Brain microvascular endothelial cell (primary cell): ENCODE data around the gene RAPGEF2.
"Not testable (repeated sequence)": the region's sequence is repeated elsewhere in the genome, so short reads cannot be mapped to it uniquely, and the experiment has no call there.

Experiments
- DNase-seq: peaks from one replicate; pipeline ENCODE4 v3.0.0-alpha.2; 2020
- H3K27ac ChIP-seq: fragments of 250-450 bp; sonication (Bioruptor Pico); 2 replicates; pipeline ENCODE4 v1.5.1; 2020; ENCODE audit warnings: mild to moderate bottlenecking, moderate library complexity
- H3K27me3 ChIP-seq: fragments of 250-450 bp; sonication (Bioruptor Pico); replicated peaks from 2 replicates; pipeline ENCODE4 v1.5.1; 2020; ENCODE audit warnings: mild to moderate bottlenecking
- H3K36me3 ChIP-seq: fragments of 250-450 bp; sonication (Bioruptor Pico); replicated peaks from 2 replicates; pipeline ENCODE4 v1.5.1; 2020; ENCODE audit warnings: mild to moderate bottlenecking
- H3K4me3 ChIP-seq: 2 replicates; pipeline ENCODE4 v1.5.1; 2011; ENCODE audit warnings: low read depth, mild to moderate bottlenecking, control low read depth, low read length, moderate library complexity
- in situ Hi-C: cut with HindIII; loops from 2 replicates; pipeline ENCODE4 v1.10.0; 2017; ENCODE audit warnings: low sequenced_read_pairs, low pct_ligation_motif_present
- TF ChIP-seq, protein P1 (sequence below): IDR thresholded peaks from 2 replicates; pipeline ENCODE4 v1.5.1; 2011; ENCODE audit warnings: low read depth, mild to moderate bottlenecking, moderate library complexity, low read length, control low read depth, inconsistent platforms; ENCODE audit errors: missing control alignments

The RAPGEF2 gene

DNA sequence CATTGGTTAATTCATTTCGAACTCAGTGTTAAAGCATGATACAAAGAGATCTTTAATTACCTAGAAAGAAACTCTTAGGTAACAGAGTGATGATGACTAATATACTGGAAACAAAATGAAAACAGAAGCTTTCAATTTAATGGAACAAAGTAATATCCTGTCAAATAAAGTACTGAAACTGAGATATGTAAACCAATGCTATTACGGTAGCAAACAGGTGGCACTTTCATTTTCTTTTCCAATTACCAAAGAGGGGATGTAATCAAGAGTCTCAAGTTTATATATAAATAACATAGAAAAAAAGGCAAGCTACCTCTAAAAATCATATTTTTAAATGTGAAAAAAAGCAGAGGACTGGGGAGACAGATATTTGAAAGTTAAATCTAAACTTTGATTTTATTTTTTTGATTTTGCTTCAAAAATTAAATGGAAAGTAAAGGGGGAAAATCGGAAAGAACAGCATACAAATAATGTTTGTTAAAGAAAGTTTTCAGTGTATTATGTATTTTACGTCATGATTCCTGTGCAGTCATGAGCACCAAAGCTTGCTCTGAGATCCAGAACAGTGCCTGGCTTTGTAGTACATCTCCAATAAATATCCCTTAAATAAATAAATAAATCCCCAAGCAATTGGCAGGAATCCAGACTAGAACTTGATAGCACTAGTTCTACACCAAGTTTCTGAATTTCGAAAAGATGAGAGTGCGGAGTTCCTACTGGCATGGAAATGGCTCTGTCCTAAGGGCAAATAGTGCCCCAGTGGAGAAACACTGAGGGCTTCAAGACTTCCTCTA is 25.0 kb upstream of the RAPGEF2 start:
- TF ChIP-seq, protein P1, sequence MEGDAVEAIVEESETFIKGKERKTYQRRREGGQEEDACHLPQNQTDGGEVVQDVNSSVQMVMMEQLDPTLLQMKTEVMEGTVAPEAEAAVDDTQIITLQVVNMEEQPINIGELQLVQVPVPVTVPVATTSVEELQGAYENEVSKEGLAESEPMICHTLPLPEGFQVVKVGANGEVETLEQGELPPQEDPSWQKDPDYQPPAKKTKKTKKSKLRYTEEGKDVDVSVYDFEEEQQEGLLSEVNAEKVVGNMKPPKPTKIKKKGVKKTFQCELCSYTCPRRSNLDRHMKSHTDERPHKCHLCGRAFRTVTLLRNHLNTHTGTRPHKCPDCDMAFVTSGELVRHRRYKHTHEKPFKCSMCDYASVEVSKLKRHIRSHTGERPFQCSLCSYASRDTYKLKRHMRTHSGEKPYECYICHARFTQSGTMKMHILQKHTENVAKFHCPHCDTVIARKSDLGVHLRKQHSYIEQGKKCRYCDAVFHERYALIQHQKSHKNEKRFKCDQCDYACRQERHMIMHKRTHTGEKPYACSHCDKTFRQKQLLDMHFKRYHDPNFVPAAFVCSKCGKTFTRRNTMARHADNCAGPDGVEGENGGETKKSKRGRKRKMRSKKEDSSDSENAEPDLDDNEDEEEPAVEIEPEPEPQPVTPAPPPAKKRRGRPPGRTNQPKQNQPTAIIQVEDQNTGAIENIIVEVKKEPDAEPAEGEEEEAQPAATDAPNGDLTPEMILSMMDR = no peak
- H3K36me3 ChIP-seq = no peaks in the 10 kb centered on the region
- H3K4me3 ChIP-seq = no peak overlapping the region
- no peak for DNase-seq
- no peaks in the 10 kb centered on the region for H3K27me3 ChIP-seq
- in situ Hi-C loops = no loop called here
- no peak overlapping the region for H3K27ac ChIP-seq

DNA sequence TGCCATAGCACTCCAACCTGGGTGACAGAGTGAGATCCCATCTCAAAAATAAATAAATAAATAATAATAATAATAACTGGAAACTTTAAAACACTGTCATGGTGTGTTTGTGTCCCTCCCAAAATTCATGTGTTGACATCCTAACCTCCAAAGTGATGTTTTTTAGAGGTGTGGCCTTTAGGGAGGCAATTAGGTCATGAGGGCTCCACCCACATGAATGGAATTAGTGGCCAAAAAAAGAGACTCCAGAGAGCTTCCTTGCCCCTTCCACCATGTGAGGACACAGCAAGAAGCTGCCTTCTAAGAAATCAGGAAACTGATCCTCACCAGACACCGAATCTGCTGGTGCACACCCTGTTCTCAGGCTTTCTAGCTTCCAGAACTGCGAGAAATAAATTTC is 23.8 kb upstream of the RAPGEF2 start:
- H3K36me3 ChIP-seq = no peaks in the 10 kb centered on the region
- H3K27me3 ChIP-seq = no peaks in the 10 kb centered on the region
- no peak for DNase-seq
- H3K4me3 ChIP-seq = no peak overlapping the region
- in situ Hi-C loops = no loop called here
- TF ChIP-seq, protein P1 = no peak
- H3K27ac ChIP-seq = no peak overlapping the region

DNA sequence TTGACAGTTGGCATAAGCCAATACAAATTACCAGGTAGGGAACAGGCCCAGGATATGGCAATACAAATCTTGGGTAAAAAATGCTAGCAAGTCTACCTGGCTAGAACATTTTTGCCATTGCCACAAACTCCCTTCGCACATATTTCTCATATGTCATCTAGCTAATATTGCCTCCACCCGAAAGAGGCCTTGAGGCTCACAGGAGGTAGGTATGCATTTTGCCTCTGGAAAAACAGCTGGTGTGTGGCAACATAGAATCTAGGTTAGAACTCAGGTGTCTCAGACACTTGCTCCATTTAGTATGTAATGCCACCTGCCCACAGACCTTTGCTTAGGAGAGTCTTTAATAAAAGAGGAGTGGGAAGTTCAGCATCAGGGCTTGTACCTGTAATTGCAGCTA is 16.3 kb upstream of the RAPGEF2 start:
- Histone ChIP-seq H3K36me3 (no peaks in the 10 kb centered on the region), H3K27me3 (no peaks in the 10 kb centered on the region), H3K4me3 (no peak overlapping the region), H3K27ac (no peak overlapping the region)
- in situ Hi-C loops = no loop called here
- no peak for DNase-seq
- TF ChIP-seq, protein P1 = no peak

DNA sequence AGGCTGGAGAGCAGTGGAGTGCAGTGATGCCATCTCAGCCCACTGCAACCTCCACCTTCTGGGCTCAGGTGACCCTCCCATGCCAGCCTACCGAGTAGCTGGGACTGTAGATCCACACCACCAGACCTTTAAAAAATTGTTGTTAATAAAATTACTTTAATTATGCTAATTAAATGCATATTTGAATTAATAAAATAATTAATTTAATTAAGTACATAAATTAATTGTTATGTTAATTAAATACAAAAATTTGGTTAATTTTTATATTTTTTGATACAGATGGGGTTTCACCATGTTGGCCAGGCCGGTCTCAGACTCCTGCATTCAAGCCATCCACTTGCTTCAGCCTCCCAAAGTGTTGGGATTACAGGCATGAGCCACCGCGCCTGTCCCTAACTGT is 12.6 kb upstream of the RAPGEF2 start:
- Histone ChIP-seq H3K4me3 (no peak overlapping the region), H3K36me3 (no peaks in the 10 kb centered on the region), H3K27ac (no peak overlapping the region), H3K27me3 (no peaks in the 10 kb centered on the region)
- in situ Hi-C loops = no loop called here
- DNase-seq = no peak
- TF ChIP-seq, protein P1 = no peak

DNA sequence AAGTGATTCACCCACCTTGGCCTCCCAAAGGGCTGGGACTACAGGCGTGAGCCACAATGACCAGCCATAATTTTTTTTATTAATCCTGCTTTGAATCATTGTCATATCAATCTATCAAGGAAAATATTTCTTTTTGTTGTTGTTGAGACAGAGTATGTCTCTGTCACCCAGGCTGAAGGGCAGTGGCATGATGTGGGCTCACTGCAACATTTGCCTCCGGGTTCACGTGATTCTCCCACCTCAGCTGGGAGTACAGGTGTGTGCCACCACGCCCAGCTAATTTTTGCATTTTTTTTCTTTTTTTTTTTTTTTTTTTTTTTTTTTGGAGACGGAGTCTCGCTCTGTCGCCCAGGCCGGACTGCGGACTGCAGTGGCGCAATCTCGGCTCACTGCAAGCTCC is 8.7 kb upstream of the RAPGEF2 start:
- in situ Hi-C loops, DNase-seq, H3K27me3 ChIP-seq, H3K36me3 ChIP-seq, H3K4me3 ChIP-seq, H3K27ac ChIP-seq: not testable (repeated sequence)

DNA sequence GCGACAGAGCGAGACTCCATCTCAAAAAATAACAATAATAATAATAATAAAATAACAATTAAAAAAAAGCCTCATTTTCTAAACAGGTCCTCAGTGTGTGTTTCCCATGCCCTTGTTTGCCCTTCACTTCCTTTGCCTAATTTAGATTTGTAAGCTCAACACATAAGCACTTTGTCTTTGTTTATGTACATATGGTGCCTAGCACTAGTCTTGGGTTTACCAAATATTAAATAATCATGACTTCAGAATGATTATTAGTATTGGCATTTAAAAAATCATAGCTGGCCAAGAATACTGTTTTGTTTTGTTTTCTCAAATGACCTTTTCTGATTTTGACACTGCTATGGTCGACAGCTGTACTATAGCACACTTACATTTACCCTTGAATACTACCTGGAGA is 6.4 kb upstream of the RAPGEF2 start:
- DNase-seq = no peak
- TF ChIP-seq, protein P1 = no peak
- no peaks in the 10 kb centered on the region for H3K27me3 ChIP-seq
- H3K27ac ChIP-seq = no peak overlapping the region
- in situ Hi-C loops = no loop called here
- H3K36me3 ChIP-seq = no peaks in the 10 kb centered on the region
- no peak overlapping the region for H3K4me3 ChIP-seq
